GM18498 (cell line): ENCODE results near the gene NCR3LG1.

ENCODE experiments used
- ATAC-seq: cut with Tn5 transposase; IDR thresholded peaks from one replicate; pipeline ENCODE4 v1.9.1; 2021; ENCODE audit warnings: mild to moderate bottlenecking, moderate library complexity; ENCODE audit not compliant: unreplicated experiment

The NCR3LG1 gene

GRCh38 chr11:17391493-17392355 is 40.1 kb downstream of the NCR3LG1 start:
- ATAC-seq: no peak

DNA sequence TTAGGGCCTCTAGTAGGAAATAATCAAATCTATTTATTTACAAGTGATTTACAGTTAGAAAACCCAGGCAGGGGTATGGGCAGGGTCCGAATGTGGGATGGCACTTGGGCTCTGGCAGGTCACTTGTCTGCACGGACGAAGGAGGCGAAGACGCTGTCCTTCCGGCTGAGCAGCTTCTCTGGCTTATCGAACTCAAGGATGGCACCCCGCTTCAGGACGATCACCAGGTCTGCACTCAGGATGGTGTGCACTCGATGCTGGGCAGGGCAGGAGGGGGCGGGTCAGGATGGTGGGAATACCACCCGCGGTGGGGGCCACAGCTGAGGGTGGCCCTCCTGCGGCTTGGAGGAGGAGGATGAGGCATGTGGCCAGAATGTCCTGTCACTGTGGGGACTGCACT is 41.3 kb downstream of the NCR3LG1 start:
- ATAC-seq: no peak

DNA sequence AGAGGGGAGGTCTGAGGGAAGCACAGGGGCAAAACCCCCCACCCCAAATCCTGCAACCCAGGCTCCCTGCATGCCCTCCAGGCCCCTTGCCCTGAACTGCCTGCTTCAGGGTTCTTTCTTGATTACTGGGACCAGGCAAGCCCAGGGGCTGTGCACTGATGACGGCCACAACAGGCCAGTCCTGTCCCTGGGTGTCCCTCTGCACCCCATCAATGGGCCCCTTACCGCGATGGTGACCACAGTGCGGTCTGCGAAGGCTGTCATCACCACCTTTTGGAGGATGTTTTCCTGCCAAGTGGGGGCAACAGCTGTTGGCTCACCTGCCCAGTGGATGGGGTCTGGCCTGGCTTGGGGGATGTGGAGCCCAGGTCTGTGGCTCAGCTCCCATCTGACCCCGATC is 41.9 kb downstream of the NCR3LG1 start:
- ATAC-seq: no peak

DNA sequence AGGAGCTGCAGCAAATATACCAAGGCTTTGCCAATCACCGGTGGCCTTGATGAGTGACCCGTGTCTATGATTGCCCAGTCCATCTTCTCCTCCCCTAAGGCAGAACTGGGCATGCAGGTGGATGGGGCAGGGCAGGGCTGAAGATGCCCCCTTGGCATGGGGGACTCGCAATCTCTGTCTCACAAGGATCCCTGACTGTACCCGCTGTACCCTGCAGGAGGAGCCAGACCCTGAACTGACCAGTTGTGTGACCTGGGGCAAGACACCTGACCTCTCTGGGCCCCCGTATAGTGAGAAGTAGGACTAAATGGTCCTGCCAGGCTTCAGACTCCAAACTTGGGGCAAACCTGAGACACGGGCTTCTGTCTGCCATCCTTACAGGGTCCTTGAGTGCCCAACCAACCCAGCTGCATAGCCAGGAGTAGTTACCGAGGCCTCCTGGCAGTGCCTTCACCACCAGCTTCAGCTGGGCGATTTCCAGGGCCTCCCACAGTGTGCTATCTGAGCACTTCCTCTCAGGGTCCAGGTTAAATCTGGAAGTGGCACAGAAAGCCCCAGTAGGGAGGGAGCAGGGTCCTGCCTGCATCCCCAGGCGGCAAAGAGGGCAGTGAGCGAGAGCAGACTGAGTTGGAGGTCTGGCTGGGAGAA is 43.3 kb downstream of the NCR3LG1 start:
- no peak for ATAC-seq

DNA sequence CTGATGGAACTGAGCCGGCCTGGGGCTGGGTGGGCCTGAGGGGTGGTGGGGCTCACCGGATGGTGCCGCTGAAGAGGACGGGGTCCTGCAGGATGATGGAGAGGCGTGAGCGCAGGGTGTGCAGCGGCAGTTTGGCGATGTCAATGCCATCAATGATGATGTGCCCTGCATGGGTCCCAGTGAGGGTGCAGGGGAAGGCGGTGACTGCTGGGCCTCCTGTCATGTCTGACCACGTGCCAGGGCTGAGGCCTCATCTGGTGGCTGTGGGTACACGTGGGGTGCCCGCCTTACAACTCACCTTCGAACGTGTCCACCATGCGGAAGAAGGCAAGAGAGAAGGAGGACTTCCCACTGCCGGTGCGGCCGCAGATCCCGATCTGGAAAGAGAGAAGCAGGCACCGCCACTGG is 44.0 kb downstream of the NCR3LG1 start:
- ATAC-seq: no peak

DNA sequence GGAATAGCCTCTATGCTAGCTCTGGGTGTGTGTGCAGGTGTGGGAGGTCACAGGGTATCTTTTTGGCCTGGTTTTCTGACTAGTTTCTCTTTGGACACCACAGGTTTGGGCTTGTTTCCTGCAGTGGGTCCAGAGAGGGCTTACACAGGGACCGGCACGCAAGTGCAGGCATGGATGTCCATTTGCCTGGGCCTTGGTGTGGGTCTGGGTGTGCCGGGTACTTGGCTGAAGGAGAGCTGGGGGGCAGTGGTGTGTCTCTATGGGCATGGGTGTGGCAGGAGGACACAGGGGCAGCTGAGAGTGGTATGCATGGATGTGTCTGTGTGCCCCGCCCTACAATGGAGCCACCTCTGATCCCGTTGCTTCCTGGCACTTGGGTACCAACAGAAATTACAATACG is 44.4 kb downstream of the NCR3LG1 start:
- no peak for ATAC-seq

DNA sequence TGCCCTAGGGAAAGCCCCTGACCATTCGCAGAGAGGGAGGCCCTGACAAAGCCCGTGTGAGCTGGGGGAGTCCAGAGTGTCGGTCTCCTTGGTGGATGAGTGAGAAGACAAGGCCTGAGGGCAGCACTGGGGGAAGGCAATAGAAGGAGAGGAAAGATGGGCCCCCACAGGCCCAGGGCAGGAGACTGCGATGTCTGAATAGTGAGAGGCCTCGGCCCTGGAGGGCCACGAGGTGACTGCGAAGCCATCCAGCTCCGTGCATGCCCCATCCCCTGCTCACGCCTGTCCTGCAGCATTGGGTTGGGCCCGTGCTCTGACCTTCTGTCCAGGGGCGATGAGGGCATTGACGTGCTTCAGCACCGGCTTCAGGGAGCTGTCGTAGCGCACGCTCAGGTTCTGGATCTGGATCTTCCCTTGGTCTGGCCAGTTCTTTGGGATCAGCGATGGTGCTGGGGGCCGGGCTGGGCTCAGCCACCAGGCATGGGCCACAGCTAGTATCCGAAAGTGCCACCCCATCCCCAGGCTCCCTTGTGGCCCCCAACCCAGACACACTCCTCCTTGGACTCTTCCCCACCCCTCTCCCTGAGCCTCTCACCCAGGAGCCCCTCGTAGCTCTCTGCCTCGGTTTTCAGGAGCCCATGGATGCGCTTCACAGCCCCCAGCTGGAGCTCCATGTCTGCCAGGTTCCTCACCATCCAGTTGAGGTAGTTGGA is 45.2 kb downstream of the NCR3LG1 start:
- no peak for ATAC-seq

DNA sequence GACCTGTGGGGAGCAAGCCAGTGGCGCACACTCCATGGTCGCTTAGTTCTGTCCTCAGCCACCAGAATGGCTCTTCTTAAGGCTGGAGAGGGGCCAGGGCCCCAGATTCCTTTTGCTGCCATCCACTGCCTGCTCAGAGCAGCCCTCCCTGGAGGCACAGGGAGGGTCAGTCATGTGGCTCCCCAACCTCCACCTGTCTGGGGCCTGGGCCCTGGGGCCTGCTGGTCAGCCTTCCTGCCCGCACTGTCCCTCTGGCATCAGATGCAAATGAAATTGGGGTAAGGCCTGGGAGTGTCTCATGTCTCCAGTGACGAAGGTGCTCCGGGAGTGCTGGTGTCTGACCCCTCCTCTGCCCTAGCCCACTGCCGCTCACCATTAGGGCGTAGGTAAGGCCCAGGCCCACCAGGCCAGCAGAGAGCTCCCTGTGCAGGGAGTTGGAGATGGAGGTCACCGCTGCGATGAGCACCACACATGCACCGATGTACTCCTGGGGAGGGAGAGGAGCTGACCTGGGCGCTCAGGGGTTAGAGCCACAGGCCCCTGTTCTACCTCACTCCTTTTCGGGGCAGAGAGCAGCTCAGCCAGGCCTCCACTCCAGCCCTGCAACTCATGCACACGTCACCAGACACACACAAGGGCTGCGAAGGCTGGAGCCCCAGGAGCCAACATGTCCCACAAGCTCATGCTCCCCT is 45.9 kb downstream of the NCR3LG1 start:
- ATAC-seq: no peak

DNA sequence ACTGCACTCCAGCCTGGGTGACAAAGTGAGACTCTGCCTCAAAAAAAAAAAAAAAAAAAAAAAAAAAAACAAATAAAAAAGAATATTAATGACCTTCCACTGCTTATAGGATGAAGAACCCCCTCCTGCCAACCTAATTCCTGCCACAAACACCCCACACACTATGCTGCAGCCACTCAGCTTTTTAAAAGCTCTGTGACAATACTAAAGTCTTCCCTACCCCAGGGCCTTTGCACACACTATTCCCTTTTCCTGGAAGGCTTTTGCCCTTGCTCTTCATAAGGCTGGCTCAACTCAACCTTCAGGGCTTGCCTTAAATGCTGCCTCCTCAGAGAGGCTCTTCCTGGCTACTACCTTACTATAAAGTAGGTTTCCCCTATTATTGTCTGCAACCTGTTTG is 47.6 kb downstream of the NCR3LG1 start:
- no peak for ATAC-seq

- peak; percentile 65 for ATAC-seq
Observed at GRCh38 chr11:17400048-17400775, 48.6 kb downstream of the NCR3LG1 start.

DNA sequence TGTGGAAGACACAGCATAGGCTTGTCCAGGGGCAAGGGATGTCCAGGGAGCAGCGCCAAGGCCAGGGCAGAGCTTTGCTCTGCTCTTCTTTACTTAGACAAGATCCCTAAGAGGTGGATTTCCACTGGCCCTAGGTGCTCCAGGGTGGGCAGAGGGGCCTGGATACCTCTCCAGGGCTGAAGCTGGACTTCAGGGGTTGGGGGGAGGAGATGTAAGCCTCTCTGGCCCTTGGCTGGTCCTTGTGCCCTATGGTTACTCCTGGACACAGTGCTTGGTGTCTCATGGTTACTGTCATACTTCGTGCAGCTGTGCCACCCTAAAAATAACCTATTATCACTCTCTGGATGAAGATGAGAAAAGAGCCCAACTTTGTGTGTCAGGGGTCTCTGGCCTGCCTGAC is 49.7 kb downstream of the NCR3LG1 start:
- ATAC-seq: no peak

- no peak for ATAC-seq
Observed at GRCh38 chr11:17401841-17402240, 50.2 kb downstream of the NCR3LG1 start.

- ATAC-seq: no peak
Observed at GRCh38 chr11:17402486-17402885, 50.9 kb downstream of the NCR3LG1 start.

GRCh38 chr11:17403980-17404759 is 52.6 kb downstream of the NCR3LG1 start:
- no peak for ATAC-seq

DNA sequence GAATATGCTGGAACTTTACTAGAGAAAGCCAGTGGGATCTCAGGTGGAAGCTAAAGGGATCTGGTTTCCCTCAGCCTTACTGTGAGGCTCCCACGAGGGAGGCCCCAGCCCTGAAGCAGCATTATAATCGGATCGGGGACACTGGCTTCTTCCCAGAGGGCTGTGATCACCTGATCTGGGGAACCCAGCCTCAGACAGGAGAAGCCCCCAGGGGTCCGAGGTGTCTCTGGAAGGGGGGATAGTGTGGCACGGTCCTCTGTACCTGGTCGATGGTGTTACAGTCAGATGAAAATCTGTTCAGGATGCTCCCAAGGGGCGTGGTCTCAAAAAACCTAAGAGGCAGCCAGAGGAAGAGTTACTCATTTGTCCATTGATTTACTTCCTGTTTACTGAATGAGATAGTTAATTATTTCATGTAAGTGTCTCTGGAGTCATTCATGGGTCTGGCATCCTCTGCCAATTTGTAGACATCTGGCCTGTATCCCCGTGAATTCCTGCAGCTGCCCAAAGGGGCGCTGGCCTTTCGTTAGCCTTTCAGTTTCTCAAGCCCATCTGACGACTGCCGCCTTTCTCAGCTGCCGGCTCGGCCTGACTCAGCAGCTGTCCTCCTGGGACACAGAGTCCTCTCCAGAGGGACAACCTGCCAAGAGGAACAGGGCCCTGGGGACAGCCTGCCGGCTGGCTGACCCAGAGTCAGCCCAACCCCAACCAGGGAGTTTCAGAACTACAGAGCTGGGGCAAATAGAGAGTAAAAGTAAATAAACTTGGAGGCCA is 53.8 kb downstream of the NCR3LG1 start:
- ATAC-seq: peak; percentile 48

DNA sequence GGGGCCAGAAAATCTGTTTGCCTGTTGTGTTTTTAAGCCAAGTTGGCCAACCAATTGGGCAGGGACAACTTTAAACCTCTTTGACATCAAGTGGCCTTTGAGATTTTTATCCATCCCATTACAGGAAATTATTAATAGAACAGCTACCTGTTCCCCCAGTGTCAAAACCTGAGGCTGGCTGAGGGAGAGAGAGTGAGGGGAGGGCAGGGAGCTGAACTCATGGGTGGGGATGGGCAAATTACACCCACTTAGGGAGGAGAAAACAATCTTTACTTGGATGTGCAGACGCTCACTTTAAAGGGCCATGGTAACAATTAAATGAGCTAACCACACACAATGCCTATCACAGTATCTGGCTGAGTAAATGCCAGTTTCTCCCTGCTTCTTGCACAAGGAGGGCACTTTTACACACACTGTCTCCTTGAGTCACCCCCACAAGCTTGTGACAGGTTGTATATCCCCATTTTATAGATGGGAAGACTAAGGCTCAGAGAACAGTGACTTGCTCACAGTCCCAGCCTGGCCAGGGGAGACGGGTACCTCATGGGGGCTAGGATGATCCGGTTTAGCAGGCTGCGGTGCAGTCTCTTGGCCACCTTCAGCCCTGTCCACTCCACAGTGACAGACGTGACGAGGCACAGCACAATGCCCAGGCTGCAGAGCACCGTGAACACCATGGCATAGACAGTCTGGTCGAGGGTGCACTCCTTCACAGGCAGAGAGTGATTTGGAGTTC is 54.6 kb downstream of the NCR3LG1 start:
- no peak for ATAC-seq

GRCh38 chr11:17406818-17407149 is 55.2 kb downstream of the NCR3LG1 start:
- ATAC-seq: no peak

DNA sequence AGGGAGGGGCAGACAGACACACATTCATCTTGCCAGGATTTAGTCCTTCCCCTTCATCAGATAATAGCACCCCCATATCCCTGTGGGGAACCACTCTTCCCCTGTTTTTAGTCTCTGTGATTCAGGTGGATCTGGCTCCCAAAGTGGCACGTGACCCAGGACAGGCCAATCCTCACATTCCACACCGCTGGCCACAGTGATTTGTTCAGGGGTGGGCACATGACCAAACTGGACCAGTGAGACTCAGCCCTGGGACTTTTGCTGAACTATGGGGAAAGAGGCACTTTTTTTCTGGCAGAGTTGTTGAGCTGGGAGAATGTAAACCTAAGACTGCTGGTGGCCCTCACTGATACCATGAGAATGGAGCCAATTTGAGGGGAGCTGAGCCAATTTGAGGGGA is 56.0 kb downstream of the NCR3LG1 start:
- ATAC-seq: no peak
